Measurements from ENCODE around the gene GVQW3.

- TF ChIP-seq GATA3 (IDR thresholded peaks at IDR 0.05; ENCODE audit: low read depth, low read length): no peak
- TF ChIP-seq GATA2 (IDR thresholded peaks at IDR 0.05; ENCODE audit: low read depth, low read length): no peak
These were observed 10.8 kb downstream of the GVQW3 start for GRCh38 chr11:76391811-76392475.

Data from SH-SY5Y (cell line).